T-helper 22 cell (primary cell): ENCODE data around the gene SNX13.

Experiments
- DNase-seq: peaks from one replicate; pipeline ENCODE4 v3.0.0-alpha.2; 2020; ENCODE audit warnings: low read depth

SNX13 gene

DNA sequence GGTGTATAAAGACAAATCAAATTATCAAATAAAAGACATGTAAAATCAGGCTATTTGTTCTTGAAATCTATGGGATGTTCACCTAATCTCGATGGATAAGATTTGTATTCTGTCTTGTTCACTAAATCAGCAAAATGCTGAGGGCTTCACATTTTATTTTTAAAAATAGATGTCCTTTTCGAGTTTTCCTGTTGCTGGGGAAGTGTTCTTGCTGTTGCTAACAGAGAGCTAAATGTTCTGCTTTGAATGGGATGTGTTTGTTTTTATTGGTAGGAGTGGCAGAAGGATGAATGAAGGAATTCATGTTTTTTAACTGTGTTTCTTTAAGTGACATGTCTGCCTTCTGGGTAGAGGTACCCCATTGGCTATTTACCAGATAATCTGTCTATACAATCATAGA, 7.3 kb upstream of the SNX13 start:
- DNase-seq: no peak

DNA sequence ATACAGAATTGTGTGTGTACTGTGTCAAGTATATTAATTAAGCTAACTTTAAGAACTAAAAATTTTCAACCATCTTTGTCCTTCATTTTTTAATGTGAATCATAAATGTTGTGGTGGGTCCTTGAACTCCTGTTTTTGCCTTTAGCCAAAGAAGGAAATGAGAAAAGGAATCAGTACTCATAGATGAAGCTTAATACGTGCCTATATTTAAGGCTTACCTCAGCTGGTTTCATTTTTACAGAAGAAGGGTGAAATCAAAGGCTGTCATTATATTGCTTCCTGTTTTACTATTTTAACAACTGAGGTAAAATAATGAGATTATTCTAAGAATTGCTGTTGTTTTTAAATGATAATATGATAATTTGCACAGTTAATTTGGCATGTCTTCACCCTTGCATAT, 6.3 kb upstream of the SNX13 start:
- no peak for DNase-seq

DNA sequence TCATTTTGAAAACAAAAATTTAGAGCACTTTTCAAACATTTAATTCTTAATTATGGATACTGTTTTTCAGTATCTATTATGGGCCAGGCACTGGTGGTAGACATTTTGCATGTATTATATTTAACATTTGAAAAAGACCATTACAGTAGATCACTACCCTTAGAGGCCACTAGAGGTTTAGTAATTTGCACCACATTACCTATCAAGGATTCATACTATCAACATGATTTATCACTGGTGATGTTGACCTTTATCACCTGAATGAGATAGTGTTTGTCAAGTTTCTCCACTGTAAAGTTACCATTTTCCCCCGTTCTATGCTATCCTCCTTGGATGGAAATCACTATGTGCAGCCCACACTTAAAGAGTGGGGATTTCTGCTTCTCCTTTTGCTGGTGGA, 4.4 kb upstream of the SNX13 start:
- no peak for DNase-seq

DNA sequence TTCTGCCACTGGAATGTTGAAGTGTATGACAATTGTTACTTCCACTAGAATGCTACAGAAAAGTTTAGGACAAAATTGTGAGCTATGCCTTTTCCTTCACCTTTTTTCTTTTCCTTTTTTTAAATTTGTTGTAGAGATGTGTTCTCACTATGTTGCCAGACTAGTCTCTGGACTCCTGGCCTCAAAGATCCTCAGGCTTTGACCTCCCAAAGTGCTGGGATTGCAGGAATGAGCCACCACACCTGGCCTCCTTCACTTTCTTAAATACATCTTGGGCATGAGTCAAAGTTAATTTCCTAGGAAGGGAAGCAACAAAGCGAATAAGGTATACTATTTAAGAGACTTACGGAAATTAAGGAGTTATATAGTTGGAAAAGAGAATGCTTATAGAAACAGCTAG, 2.7 kb upstream of the SNX13 start:
- no peak for DNase-seq

DNA sequence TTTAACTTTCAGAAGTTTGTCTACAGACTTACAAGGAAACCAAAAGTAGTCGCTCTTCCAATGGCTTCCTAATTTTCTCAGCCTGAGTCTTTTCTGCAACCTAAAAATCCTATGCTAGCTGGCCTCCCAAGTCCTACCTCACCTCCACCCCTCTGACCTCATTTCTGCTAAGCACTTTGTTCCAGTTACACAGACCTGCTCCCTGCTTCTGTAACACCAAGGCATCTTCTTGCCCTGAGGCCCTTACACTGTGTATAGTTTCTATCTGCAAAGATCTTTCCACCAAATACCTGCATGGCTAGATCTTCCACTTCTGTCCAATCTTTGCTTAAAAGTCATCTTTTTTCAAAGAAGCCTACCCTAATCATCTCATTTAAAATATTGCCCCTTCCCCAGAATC, 1.9 kb upstream of the SNX13 start:
- no peak for DNase-seq

DNA sequence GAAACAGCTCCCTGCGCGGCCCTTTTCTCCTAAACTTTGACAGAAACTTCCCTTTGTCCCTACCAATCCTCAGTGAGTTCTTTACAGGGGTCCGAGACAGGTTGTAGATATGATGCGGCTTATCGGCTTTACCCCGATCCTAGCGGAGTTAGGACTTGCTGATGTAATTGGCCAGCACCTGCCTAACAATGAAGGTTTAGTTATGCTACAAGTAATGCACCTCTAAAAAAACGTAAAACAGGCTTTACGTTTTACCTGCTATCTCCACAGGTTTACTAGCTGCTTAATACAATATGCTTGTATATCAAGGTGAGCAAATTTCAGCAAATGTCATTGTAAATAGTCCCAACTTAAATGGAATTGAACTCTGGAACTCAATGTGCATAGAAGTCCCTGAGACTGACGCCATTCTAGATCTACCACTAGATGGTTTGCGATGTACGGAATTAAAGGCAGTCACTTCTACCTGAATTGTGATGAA, 697 bp upstream of the SNX13 start:
- no peak for DNase-seq

DNA sequence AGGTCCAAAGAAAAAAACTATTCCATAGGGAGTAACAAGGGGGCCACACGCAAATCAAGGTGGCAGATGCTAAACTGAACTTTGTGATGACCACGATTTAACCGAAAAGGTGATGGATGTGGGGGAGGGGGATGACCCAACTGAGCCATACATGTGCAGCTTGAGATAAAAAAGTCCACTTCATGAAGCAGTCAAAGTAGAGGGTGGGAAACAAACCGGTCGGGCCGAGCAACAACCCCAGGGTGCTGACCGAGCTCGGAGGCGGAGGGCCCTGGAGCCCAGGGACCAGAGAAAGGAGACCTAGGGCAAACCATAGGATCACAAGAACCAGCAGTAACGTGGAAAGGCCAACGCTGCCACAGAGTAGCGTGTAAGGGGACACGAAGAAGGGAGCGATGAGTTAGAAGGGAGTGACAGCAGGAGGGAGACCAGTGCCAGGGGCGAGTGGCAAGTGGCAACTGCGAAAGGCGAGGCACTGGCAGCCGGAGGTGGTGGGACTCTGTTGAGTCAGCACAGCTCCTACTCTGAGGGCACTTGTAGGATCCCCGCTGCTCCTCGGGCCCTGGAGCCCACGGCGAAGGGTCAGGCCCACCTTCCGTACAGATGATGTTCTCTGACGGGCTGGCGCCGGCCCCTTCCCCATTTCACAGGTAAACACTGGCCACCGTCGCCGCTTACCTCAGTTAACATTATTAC, 540 bp downstream of the SNX13 start:
- DNase-seq: peak; percentile 8

DNA sequence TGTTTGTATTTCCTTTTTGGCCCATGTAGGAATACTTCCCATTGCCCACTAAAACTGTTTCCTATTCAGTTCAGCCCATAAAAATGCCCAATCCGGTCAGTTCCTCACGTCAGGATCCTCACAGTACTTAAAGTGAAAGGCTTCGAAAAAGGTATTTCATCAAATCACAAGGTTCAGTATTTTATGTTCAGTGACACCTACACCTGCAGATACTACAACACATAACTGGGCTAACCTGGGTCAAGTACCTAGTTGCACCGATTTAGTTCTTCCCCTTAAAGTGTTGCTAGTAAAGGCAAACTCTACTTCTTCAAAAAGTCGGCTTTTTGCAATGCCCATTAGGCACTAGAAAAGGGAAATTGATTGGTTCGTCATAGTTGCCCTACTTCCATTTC, 1.1 kb downstream of the SNX13 start:
- no peak for DNase-seq

DNA sequence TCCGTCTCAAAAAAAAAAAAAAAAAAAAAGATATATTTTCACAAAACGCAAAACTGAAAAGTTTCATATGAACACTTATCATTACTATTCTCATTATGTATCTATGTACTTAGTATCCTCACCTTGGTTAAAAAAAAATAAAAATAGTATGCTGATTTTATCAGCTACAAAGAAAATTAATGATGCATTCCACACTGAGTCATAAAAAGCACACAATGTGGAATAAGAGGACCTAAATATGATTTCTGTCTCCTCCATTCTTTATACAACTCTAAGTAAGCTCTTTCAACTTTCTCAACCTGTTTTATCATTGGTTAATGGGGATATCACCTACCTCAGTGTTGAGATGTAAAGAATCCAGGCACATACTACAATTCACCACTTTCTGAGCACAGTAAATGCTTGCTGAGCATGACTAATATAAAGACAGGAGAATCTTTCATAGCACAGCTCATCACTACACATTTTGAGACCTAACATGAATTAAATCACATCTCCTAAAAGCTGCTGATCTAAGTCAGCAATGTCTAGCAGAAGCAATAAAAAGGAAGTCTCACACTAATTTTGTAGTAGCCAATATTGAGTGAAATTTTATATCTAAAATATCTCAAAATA, 2.7 kb downstream of the SNX13 start:
- no peak for DNase-seq

DNA sequence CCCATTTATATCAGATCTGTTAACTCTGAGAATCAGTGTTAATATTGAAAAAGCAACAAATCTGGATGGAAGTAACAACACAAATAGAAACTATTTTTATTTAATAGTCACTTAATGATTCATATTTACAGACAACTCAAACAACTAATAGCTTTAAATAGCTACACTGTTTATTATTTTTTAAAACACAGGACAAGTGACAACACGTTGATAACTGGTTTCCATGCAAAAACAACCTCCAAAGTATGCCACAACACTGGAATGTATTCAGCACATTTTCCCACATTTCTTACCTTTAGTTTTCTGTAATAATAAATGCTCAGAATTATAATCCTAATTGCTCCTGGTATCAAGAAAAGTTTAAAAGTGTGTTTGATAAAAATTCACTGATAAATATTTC, 4.0 kb downstream of the SNX13 start:
- DNase-seq: no peak

DNA sequence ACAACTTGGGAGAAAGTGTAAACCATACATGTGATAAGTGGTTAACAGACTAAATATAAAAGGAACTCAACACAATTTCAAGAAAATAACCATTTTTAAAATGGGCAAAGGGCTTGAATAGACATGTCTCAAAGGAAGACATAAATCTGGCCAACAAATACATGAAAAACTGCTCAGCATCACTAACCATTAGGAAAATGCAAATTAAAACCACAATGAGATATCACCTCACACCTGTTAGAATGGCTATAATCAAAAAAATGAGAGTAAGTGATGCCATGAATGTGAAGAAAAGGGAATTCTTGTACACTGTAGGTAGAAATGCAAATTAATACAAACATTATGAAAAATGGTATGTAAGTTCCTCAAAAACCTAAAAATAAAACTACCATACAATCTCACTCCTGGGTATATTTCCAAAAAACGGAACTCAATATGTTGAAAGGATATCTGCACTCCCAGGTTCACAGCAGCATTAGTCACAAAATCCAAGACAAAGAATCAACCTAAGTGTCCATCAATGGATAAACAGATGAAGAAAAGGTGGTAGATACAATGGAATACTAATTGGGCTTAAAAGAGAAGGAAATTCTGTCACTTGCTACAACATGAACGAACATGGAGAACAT, 5.6 kb downstream of the SNX13 start:
- DNase-seq: no peak

DNA sequence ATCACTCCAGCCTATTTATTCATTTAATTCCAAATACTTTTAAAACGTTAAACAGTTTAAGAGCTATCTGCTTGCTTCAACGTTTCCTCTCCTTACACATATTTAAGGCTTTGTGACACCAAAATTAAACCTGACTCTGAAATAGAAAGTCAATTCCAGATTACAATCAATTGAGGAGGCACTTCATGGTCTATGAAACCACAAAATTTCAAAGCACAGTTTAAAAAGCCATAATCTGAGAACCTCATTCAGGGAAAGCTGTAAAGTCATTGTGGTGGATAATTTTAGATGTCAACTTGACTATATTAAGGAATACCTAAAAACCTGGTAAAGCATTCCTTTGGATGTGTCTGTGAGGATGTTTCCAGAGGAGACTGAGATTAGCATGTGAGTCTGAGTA, 6.2 kb downstream of the SNX13 start:
- no peak for DNase-seq

DNA sequence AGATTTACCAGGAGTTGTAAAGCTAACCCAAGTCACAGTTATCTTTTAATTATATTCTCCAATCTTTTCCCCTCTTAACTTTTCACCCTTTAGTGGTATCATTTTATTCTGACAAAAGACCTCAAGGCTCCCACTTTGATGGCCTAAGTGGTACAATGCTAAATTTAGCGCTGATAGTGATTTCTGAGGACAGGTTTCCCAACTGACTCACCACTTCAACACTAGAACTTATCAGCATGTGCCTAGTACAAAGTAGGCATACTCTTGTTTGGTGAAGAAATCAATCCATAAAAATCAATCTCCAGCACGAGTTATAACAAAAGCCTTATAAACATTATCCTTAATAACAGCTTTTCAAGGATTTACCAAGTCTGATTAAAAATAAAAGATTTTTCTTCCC, 7.5 kb downstream of the SNX13 start:
- DNase-seq: no peak

DNA sequence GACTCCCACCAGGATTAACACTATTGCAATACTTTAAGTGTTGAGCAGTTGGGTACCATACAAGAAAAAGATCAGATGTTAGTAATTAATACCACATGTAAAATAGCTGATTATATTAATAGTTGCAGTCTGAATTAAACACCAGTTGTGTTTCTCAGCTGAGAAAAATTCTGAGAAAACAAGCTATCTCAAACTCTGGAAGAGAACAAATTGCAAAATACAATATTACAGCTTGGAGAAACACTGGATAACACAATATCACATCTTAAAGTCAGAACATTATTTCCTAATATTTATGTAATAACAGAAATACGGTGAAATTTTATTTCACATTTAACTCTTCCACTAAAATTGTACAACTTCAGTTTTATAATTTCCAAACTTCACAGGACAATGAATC, 9.2 kb downstream of the SNX13 start:
- no peak for DNase-seq

DNA sequence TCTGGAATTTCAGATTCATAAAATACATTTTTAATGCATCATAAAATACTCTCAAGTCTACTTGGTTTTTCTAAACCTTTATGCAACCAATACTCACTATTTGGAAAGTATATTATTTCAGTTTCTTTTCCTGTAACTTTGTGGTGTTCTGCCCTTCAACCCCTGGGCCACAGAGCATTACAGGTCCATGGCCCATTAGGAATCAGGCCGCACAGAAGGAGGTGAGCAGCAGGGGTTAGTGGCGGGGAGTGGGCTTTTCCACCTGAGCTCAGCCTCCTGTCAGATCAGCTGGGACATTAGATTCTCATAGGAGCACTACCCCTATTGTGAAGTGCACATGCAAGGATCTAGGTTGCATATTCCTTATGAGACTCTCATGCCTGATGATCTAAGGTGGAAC, 9.7 kb downstream of the SNX13 start:
- no peak for DNase-seq

DNA sequence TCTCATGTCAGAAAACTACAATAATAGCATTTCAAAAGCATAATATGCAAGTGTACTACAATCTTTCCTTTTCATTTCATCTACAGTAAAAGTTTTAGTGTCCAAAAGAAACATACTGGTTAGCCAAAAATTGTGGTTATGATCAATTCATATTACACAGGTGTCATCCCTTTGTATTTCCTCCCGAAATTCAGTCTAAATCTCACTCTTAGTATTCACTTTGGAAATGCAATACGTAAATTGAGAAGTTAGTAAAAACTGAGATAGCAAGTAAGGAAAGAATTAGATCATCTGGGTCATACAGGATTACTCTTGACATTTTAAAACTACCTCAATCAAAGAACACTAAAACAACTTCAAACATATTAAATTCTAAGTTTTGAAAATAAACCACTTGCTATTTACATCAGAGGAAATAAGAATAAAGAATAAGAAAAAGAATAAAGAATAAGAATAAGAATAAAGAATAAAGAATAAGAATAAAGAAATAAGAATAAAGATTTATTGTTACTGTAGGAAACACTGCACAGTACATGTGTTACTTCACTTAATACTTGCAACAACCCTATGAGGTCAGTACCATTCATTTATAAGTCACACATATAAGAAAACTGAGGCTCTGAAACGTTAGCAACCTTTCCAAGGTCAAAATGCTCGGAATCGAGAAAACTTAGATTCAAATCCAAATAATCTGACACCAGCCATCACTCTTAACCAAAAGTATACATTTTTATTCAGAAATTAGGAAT, 10.5 kb downstream of the SNX13 start:
- DNase-seq: no peak

DNA sequence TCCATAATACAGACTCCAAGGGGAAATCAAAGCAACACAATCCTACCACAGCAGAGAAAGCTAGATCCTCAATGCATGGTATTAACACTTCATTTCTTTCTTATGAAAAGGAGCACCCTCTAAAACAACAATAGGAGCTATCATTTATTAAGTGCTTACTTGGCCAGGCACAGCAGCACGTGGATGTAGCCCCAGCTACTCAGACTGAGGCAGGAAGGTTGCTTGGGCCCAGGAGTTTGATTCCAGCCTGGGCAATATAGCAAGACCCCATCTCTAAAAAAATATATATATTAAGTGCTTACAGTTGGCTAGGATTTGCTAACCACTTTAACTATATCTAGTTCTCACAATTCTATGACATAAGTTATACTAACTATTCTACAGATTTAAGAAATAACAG, 12.2 kb downstream of the SNX13 start:
- DNase-seq: no peak

DNA sequence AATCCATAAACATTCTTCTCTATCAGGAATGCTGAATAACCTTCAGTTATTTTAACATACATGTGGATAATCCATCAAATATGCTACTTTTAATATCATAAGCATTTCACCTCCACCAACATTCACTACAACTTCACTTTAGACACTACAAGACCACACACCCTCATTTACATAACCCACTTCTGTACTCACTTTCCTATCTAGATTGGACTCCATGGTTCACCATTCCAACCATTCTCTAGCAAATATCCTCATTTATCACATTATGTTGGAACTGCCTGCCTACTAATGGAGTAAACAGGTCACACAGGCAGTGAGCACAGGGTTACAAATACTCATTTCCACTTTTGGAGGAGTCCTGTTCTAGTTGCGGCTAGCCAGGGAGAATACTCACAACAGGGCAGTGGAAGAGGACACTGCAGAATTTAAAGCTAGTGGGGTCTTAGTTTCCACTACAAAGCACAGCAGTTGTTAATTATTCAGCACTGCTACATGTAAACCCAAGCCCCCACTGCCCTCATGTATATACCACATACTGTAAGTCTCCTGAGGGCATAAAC, 18.4 kb downstream of the SNX13 start:
- DNase-seq: no peak

DNA sequence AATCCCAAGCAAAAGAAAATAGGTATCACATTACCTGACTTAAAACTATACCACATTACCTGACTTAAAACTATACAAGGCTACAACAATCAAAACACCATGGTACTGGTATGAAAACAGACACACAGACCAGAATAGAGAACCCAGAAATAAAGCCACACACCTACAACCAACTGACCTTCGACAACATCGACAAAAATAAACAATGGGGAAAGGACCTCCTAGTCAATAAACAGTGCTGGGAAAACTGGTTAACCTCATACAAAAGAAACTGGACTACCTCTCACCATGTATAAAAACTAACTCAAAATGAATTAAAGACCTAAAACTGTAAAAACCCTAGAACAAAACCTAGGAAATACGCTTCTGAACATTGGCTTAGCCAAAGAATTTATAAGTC, 22.5 kb downstream of the SNX13 start:
- no peak for DNase-seq

DNA sequence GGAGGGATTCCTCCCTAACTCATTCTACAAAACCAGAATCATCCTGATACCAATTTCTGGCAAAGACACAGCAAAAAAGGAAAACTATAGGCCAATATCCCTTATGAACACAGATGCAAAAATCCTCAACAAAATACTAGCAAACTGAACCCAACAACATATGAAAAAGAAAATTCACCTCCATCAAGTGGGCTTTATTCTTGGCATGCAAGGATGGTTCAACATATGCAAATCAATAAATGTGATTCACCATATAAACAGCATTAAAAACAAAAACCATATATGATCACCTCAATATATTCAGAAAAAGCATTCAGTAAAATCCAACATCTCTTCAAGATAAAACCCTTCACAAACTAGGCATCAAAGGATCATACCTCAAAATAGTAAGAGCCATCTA, 23.5 kb downstream of the SNX13 start:
- no peak for DNase-seq

DNA sequence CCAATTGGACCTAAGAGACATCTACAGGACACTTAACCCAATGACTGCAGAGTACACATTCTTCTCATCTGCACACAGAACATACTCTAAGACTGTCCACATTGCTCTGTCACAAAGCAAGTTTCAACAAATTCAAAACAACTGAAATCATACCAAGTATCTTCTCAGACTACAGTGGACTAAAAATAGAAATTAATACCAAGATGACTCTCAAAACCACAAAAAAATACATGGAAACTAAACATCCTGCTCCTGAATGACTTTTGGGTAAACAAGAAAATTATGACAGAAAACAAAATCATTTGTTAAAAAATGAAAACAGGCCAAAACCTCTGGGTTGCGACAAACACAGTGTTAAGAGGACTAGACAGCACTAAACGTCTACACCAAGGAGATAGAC, 24.5 kb downstream of the SNX13 start:
- DNase-seq: no peak

DNA sequence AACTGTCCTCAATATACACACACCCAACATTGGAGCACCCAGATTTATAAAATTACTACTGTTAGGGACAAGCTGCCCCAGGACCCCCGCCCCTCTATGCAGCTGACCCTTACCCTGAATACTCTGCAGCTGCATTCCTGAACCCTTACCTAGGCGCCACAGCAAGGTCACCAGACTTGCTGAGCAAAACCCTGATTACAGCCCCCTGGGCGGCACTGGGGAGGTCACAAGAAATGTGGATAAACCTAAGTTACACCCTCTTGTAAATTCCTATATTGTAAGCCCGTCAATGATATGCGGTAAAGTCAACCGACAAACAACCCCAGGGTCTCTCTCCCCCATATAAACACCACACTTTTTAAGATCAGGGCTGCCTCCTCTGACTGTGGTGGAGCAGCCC, 25.1 kb downstream of the SNX13 start:
- DNase-seq: no peak

DNA sequence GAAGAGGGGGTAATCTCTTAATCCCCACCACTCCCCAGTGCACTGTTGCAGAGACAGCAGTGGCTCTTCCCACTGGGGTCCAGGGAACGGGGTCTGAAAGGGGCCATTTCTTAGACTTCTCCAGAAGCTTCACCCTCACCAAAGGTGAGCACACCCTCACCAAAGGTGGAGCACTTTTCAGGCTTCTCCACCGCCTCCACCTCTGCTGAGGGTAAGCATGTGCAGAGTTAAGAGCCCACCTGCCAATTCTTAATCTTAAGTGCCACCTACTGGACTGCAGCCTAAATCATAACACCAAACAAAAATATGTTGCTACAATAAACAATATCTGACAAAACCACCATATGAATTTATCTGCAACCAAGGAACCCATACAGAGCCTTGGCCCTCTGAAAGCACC, 27.0 kb downstream of the SNX13 start:
- no peak for DNase-seq
